GF-D8 (cell line): Measurements from ENCODE around the gene PKD2L2.
"Not testable (repeated sequence)": the region's sequence is repeated elsewhere in the genome, so short reads cannot be mapped to it uniquely, and the experiment has no call there.

Experiments
- DNase-seq: peaks from one replicate; lab custom pipeline; 2025; lab: John Stamatoyannopoulos, UW

PKD2L2 gene

DNA sequence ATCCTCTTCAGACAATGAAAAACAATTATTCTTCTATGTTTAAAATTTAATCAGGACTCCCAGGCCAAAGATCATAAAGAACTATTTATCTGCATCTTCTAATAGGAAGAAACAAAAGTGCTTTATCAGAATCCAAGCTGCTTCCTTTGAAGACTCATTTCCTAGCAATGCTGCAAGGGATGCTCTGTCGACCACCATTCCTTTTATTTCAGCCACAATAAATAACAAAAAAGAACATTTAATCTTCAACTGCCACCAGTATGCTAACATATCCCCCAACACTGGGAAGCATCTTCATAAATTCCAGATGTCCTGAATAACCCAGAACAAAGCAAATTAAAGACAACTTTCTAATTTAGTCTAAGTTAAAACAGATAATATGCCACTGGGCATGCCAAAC, 68.7 kb downstream of the PKD2L2 start:
- no peak for DNase-seq

GRCh38 chr5:137959488-137959887, 70.2 kb downstream of the PKD2L2 start:
- DNase-seq: no peak

DNA sequence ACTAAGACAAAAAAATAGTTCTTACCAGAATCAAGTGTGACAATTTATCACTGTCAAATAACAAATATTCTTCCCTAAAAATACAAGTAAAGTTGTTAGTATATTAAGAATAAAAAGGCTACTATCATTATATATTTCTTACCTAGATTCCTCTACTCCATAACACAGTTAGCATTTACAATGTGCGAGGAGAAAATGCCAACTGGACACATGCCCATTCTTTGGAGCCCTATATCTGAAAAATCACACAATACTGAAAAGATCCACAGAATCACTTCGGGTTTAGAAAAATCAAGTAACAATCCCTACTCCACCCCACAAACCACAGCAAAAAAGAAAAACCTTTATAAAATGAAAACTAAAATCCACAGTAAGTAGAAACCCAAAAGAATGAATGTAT, 70.9 kb downstream of the PKD2L2 start:
- no peak for DNase-seq

- no peak for DNase-seq
These were observed 71.6 kb downstream of the PKD2L2 start for GRCh38 chr5:137960819-137961218.

GRCh38 chr5:137970384-137970783, 81.1 kb downstream of the PKD2L2 start:
- not testable (repeated sequence) for DNase-seq

- DNase-seq: no peak
These were observed 86.0 kb downstream of the PKD2L2 start for GRCh38 chr5:137975208-137975607.

GRCh38 chr5:137989419-137989818, 100.2 kb downstream of the PKD2L2 start:
- no peak for DNase-seq
